IPS DF 4.7 (cell line): ENCODE measurements around the gene BMP4.

ENCODE experiments used
- DNase-seq: peaks from one replicate; pipeline ENCODE4 v3.0.0-alpha.2; 2013; ENCODE audit warnings: low spot score; ENCODE audit errors: extremely low read depth

BMP4 gene

DNA sequence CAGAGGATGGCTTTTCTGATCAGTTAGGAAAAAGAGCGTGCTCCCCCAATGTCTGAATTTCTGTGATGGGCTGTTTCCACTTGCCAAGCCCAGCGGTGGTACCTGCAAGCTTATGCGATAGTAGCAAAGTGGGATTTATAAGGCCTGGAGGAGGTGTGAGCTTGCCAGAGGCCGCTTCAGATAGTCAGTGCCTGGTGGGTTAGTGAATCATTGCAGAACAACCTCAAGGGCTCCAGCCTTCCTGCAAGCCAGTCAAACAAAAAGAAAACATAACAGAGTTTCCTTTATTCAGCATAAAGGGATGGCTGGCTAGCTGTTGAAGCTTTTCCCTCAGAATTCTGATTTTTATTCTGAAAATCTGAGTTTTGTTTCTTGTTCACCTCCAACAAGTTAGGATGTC is 7.6 kb upstream of the BMP4 start:
- DNase-seq = no peak

DNA sequence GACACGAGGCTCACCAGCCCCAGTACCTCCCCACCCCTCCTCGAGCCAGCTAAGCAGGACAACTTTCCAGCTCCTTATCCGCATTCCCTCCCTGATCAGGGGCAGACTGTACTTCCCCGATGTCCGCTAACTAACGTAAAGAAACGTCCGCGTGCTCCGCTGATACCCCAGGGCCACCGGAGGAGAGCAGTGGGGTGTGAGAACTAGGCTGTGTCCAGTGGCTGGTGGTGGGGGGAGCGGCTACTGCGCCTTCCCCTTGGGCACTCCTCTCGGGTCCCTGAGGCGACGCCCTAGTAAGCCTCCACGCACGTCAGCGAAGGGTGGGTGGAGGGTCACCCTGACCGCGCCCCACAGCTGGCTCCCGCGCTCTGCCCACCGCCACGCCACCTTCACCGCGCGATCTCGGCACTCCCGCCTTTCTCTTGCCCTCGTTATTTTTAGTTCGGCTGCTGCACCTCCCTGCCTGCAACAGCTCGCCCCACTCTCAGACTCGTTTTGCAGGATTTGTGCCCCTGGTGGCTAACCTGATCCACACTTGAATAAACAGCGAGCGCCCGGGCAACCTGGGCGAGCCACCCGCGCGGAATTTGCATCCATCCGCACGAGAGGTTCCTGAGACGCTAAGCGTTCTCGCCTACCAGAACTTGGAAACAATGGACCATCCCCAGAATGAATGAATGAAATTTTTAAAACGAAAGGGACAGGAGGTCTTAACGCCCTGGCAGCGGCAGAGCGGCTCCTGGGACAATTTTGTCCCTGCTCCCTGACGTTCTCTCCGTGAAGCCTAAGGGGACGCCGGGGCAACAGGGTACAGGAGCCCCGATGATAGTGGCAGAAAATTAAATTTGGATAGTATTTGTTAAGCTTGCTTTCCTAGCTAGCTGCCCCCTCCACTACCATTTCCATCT is 6.9 kb upstream of the BMP4 start:
- DNase-seq = no peak

DNA sequence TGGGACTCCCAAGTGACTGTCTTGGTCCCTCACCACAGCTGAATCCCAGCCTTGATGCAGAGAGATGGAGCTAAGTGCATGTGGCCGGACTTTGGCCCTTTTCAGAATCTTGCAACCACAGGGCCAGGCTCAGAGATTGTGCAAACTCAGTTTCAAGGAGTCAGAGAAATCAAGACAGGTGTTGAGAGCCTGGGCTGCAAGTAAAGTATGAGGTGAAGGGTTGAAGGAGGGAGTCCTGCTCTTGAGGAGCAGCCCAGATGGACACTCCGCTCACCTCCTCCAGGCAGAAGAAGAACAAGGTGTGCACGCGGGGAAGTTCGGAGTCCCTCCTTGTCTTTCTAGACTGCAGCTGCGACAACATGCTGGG is 6.3 kb upstream of the BMP4 start:
- no peak for DNase-seq

DNA sequence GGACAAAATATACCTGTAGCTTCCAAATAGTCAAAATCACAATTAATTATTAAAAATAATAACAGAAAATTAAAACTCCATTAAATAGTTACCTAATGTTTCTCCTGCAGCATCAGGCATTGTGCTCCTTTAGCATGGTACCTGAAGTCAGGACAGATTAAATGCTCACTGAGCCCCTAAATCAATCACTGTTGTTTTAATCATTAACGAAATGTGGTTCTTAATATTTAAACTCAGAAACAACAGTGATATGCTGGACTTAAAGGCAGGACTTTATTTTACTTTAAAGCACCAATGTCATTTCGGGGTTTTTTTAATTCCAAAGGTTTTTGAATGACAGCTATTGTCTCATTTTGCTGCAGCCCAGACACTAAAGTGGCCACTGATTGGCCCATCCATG is 2.0 kb upstream of the BMP4 start:
- no peak for DNase-seq

- DNase-seq = no peak
Observed at GRCh38 chr14:53957739-53958138, 1.1 kb upstream of the BMP4 start.

- no peak for DNase-seq
Observed at GRCh38 chr14:53955671-53956426, 776 bp downstream of the BMP4 start.

- no peak for DNase-seq
Observed at GRCh38 chr14:53955229-53955556, 1.4 kb downstream of the BMP4 start.

- no peak for DNase-seq
Observed at GRCh38 chr14:53954551-53955228, 1.9 kb downstream of the BMP4 start.

DNA sequence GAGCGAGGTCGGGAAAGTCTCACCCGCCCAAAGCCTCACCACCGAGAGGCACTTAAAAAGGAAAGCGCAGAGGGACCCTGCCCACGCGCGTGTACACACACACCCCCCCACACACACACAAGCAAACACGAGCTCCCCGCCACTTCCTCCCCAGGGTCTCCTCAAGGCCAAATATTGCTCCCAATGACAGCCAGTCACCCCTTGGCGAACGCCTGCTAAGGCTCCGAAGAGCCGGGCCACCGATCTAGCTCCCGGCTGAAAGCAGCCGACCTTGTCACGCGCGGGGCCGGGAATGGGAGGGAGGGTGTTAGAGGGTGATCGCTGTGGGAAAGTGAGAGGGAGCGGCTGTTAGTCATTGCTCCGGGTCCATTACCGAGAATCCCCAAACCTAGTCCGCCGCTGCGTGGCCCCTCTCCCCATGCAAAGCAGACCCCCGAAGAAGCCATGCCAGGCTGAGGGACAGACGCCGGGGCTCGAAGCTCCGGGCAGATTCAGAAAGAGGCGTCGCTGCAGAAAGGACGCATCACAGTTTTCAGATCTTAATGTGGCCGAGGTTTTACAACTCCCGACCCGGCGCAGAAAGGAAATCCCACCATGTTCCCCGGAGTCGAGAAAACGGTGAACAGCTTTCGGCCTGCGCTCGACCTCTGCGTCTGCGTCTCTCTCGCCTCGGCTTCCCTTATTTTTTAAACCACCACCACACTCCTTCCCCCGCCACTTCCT is 2.6 kb downstream of the BMP4 start:
- DNase-seq = no peak

DNA sequence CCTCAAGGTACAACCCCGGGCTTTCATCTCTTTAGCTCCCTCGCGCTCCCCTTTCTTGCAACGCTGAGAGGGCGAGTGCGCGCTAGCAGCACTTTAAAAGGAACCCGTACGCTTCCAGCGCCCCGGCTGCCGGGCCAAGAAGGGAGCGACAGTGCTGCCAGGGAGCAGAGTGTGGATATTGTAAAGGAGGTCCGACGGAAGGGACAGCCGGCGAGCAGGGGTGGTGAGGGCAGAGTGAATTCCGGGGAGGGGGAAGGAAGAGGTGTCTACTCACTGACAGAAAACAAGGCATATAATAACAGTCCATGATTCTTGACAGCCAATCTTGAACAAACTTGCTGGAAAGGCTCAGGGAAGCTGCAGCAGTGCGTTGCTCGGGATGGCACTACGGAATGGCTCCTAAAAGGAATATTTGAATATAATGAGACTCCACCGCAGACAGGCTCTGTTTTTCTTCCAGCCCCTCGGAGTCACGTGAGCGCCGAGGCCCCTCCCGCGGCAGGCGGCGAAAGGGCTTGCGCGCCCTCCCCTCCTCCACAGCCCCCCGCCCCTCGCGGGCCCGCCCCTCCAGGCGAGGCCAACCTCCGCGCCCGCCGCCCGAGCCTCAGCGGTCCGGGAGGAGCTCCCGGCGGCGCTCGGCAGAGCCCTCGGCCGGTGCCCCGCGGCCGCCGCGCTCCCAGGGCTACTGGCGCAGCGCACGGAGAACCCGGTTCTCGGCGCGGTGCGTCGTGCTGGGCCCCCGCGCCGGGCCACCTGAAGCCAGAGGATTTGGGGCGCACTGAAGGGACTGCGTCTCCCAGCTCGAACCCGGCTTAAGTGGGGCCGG is 3.4 kb downstream of the BMP4 start:
- no peak for DNase-seq

DNA sequence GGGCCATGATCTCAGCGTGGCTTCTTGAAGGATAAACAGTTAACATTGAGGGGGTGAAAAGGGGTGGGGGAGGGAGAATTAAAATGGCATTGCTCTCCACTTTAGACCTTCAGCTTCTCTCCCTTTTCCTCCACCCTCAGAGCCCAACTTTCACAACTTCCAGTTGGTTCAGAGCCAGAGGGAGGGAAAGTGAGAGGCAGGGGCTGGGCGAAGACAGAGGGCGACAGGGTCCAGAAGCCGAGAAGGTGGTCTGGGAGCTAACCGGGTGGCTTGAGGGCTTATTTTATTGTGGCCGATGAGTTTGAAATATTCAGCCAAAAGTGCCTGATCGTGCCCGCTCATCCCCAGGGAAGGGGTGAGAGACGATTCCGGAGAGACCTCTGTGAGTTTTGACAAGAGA is 4.1 kb downstream of the BMP4 start:
- no peak for DNase-seq

DNA sequence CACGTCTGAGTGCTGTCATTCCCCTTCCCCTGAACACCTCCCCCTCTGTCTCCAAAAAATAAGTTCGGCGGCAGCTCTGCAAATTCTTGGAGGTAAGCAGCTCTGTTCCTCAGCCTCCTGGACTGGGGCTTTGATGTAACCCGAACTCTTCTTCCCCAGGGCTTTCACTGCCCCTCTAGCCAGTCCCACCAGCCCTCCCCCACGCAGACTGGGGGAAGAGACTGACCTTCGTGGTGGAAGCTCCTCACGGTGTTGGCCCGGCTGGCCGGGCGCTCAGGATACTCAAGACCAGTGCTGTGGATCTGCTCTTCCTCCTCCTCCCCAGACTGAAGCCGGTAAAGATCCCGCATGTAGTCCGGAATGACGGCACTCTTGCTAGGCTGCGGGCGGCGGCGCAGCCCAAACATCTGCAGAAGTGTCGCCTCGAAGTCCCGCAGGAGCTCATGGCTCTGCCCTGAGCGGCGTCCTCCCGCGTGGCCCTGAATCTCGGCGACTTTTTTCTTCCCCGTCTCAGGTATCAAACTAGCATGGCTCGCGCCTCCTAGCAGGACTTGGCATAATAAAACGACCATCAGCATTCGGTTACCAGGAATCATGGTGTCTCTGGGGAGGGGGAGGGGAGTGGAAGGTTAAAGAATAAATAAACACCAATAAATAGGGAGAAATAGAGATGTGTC is 4.9 kb downstream of the BMP4 start:
- DNase-seq = no peak

GRCh38 chr14:53951243-53951626 is 5.4 kb downstream of the BMP4 start:
- no peak for DNase-seq

- no peak for DNase-seq
Observed at GRCh38 chr14:53950031-53950793, 6.4 kb downstream of the BMP4 start.

DNA sequence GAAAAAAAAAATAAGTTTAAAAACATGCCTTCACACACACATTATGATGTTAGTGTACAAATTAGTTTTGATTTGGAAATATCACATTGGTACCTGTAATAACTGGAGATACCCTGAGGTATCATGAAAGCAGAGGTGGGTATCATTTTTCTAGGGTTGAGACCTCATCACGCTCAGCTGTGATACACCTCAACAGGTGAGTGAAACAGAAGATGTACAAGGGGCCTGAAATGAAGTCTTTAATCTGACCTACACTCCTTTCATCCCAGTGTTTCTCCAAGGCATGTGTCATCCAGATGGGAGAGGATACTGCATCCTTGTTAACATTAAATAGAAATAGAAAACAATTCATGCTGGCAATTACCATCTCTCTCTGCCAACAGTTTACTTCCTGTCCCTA is 7.4 kb downstream of the BMP4 start:
- DNase-seq = no peak

DNA sequence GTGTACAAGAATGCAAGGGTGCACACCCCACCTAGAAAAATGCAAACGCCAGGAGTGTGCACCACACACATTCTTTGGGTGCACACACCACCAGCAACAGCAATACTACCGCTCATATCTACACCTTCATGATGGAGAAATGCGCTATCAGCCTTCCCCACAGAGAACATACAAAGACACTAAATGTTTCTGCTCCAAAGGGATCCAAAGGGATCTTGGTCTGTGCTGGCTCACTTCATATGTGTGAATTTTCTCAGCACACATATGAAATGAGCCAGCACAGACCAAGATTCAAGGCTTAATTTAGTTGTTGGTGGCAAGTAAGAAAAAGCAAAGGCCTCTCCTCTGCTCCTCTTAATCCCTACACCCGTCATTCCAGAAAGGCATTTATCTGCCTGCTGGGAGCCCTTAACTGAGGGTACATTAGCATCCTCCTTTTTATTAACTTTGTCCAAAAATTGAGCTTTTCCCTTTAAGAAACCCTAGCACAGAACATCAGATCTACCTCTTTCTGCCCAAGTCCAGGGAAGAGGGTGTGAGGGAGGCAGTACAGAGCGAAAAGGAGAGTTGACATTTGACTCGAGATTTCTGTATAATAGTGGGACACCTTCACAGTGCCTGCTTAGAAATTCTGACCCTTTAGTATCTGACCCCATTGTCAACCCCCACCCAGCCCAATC is 8.3 kb downstream of the BMP4 start:
- no peak for DNase-seq

DNA sequence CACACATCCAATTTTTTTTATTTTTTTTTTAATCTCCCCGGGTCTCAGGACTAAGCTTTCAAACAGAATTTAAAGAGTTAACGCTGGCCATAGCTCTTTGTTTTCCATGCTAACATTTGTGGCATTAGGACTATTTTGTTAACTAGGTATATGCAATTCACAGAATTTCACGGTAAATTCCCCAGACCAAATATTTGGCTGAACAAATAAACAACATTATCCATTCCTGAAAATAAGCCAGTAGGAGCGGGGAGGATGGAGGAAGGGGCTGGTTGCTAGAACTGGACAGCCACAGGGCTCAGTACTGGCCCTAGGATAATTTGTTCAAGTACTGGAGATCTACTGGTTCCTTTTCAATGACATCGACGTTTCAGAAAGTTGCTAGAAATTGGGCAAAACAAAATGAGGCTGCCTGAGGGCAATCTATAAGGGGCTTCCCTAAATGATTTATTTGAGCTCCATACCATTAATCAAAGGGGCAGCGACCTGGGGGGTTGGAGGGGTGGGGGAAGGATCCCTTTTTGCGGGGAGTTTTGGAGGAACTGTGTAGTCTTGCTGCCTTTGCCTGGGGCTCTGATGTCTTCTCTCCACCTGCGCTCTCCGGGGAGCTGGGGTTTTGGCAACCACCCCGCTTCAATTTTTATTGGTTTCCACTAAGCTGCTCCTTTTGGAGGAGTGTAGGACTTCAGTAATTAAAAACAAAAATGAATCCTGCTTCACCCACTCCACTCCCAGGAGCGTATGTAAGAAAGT is 9.0 kb downstream of the BMP4 start:
- DNase-seq = no peak

GRCh38 chr14:53947094-53947445 is 9.6 kb downstream of the BMP4 start:
- DNase-seq = no peak
